KOPT-K1 (cell line): ENCODE data around the gene GMDS.

Experiments
- H3K27ac ChIP-seq: fragments of 200-600 bp; sonication (generic); 2 replicates; pipeline ENCODE4 v1.5.1; 2016; ENCODE audit warnings: antibody characterized with exemption, mild to moderate bottlenecking, low read depth, low read length; ENCODE audit not compliant: poor library complexity, severe bottlenecking
- H3K36me3 ChIP-seq: fragments of 200-600 bp; sonication (generic); 2 replicates; pipeline ENCODE4 v1.5.1; 2017; ENCODE audit warnings: antibody characterized with exemption, mild to moderate bottlenecking, low read length, moderate library complexity; ENCODE audit not compliant: insufficient read depth
- H3K9me3 ChIP-seq: fragments of 200-600 bp; sonication (generic); 2 replicates; pipeline ENCODE4 v1.5.1; 2017; ENCODE audit warnings: antibody characterized with exemption, low read length, mild to moderate bottlenecking; ENCODE audit not compliant: insufficient read depth, poor library complexity, severe bottlenecking

Gene GMDS

DNA sequence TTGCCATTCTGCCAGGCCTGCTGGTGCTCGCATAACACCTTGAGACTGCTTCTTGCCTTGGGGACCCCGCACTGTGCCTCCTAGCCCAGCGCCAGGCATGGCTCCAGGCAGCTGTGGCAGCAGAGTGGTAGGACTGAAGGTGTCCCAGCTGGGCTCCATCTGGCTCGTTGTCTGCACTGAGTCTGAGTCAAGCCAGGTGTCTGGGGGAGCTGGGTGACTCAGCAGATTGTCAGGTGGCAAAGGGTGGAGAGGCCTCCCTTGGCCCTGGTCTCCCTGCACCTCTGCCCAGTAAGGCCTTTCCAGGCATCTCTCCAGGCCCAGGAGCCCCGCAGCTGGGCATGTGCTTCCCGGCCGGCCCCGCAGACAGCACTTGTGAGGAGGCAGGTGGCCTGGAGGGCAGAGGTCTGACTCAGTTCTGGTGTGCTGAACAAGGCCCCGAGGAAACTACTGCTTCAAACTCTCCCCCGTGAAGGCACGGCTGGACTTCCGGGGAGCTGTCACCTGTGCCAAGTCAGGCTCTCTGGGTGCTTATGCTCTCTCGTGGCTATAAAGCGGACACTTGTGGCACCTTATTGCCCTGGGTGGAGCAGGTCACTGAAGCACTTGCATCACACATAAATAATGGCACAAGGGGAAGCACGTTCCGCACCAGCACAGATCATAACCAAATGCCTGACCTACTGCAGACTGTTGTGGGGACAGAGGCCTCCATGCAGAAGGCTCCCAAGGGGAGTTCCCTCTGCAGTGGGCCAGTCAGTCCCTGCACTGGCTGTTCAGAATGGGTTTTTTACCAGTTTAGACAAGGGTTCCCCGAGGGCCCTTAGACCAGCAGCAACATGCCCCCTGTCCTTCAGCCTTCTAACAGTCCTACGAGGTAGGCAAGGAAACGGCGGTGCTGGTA is 608.2 kb downstream of the GMDS start:
- Histone ChIP-seq H3K9me3 (no peaks in the 10 kb centered on the region), H3K36me3 (no peaks in the 10 kb centered on the region), H3K27ac (no peak overlapping the region)

DNA sequence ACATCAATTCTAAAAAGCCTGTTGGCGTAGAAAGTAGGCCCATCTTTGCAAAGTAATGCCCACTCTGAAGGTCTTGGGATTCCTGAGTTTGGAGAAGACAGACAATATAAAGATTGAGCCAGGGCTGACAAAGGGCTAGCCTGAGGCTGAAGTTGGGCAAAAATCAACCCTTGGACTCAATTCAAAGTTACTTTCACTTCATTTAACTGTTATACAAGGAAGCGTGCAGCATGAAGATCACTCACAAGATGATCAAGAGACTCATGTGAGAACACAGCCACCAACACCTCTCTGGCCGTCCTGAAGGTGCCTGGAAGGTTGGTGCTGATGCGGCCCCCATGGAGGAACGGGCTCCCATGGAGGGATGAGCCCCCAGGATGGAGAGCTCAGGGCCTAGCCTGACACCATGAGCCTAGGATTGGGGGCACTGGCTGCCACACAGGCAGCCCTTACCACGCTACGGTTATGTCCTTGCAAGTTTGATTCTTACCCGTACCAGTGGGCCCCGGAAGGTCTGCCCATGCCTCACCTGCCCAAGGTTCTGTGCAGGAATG is 609.1 kb downstream of the GMDS start:
- Histone ChIP-seq H3K36me3 (no peaks in the 10 kb centered on the region), H3K9me3 (no peaks in the 10 kb centered on the region), H3K27ac (no peak overlapping the region)

DNA sequence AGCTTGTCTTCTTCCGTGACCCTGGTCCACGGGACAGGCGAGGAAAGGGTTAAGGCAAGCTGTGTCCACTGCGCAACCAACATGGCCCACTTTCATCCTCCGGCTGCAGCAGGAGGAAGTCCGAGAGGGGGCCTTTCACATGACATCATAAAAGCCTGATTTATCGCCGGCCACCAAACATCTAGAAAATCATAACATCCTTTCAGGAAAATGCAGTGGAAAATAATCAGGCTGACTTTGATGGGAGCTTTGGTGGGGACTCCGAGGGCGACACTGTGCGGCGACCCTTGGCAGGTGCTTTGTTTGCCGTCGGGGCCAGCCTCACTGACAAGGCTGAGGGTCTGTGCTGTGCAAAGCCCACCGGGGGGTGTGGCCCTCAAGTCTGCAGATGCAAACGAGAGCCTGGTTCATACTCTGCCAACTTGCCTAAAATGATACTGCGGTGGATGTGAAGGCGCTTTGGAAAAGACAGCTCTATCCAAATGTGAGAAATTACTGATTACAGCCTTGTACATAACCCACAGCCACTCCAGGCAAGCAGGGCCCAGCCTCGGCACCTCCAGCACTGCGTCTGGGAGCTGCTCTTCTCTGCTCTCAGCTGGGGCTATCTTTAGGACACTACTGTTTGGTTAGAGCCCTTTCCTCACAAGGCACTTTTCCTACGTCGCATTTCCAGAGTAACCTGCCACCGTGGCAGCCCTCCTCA is 609.9 kb downstream of the GMDS start:
- no peaks in the 10 kb centered on the region for H3K36me3 ChIP-seq
- no peak overlapping the region for H3K27ac ChIP-seq

DNA sequence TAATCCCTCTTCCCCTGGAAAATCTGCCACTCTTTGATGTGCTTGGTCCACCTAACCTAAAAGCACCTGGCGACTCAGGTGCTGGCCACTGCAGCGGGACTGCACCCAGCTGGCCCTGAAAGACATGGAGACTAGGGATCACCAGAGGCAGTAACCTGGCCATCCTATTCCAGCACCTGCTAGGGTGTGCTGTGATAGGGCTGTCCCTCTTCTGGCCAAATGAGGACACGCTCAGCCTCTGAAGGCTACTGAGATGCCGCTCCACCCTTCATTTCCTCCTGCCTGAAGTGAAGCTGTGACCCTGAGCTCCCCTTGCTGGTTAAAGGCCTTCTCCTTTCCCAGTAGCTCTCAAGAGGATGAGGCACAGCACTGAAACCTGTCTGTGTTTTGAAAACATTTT is 611.3 kb downstream of the GMDS start:
- H3K27ac ChIP-seq = no peak overlapping the region
- H3K9me3 ChIP-seq = no peaks in the 10 kb centered on the region
- no peaks in the 10 kb centered on the region for H3K36me3 ChIP-seq

More for the DNA sequence above, 609.9 kb downstream of the GMDS start:
- no peaks in the 10 kb centered on the region for H3K9me3 ChIP-seq

DNA sequence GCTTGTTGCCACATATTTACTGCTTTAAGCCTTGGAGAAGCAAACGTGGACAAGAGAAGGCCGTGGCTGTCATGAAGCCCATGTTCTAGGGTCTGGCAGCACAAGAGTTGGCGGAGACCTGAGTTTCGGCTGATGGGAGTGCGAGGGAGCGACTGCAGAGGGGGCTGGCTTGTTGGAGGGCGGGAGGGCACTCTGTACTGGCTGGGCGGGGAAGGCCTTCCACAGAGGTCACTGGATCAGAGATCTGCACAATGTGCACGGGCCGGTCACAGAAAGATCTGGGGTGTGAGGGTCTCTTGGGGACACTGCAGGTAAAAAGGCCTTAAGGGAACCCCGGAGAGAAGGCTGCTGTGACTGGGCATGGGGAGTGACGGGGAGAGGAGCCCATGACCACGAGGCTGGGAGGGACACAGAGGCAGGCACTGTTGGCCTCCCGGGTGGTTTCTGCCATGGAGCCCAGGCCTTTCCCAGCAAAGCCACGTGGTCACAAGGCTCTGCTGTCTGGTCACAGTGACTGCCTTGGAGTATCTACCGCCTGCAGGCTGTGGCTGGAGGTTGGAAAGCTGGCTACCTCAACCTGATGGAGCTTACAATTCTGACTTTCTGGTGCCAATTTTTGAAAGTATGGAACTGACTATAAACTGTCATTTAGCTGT is 611.9 kb downstream of the GMDS start:
- Histone ChIP-seq H3K36me3 (no peaks in the 10 kb centered on the region), H3K27ac (no peak overlapping the region)

DNA sequence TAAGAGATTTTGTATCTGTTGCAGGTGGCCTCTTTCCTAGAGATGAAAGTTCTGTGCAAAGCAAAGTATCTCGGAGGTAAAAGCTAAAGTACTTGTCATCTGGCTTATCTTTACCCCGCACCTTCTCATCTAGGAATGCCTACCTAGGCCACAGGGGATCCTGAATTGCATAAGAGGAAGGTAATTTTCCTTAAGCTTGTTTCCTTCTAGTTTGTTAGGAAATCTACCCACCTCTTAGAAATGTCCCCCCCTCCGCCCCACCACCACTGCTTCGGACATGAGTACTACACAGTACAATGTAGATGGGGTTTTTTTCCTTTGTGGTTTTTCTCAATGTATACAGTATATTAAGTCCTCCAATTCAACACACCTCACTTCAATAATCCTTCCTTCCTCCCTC is 614.2 kb downstream of the GMDS start:
- no peaks in the 10 kb centered on the region for H3K36me3 ChIP-seq
- H3K27ac ChIP-seq = no peak overlapping the region
- no peaks in the 10 kb centered on the region for H3K9me3 ChIP-seq

More for the DNA sequence above, 611.9 kb downstream of the GMDS start:
- H3K9me3 ChIP-seq = no peaks in the 10 kb centered on the region

DNA sequence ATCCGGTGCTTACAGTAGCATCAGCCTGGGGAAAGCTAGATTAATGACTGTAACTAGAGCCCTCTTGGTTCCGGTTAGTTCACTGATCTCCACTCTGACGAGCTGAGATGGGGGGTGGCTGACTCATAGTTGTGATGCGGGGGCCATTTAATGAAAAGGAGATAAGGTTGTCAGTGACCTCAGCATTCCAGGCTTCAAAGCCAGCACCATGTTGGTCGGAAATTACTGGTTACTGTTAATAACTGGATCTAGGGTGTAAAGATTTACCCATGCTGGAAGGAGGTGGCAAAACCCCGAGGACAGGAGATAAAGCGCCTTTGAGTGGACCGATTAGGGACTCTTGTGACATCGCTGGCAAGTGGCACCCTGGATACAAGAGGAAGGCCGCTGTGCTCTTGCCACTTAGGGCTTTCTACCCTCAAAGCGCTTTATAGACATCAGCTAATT is 614.6 kb downstream of the GMDS start:
- Histone ChIP-seq H3K9me3 (no peaks in the 10 kb centered on the region), H3K27ac (no peak overlapping the region), H3K36me3 (no peaks in the 10 kb centered on the region)

DNA sequence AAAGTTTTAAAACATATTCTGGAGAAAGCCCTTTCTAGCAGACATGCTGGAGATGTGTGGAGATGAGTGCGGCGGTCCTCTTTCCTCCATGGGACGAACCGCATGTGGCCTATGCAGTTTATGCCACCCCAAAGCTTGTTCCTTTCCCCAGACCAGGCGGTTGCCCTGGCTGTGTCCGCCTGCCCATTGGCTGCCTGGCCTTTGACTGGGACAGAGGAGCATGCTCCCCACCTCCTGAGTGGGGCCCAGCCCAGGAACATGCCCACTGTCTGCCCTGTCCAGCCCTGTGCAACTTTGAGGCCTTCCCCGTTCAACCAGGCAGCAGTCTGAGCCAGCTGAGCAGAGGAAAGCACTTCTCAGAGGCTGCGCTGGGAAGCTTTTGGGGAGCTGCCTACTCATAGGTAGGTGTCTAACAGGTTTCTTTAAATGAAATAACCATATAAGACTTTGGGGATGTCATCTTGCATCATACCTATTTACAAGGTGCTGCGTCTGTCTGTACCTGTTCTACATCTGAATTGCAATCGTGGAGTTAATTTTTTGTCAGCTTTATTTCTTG is 615.1 kb downstream of the GMDS start:
- Histone ChIP-seq H3K27ac (no peak overlapping the region), H3K36me3 (no peaks in the 10 kb centered on the region)

DNA sequence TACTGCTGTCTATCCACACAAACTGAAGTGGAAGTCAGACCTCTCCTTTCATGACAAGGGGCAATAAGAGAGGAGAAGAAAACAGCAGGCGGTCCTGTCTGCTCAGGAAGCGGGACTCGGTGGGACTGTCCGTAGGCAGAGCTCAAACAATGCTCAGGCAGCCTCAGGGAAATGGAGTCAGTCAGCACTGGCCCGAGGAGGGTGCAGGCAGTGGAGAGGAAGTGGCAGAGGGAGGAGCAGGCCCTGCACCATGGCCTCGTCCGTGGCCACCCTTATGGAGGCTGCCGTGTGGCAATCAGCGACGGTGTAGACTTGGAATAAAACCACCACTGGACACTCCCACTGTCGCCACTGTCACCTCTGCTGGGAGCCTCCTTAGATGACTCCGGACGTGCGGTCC is 616.1 kb downstream of the GMDS start:
- H3K36me3 ChIP-seq = no peaks in the 10 kb centered on the region
- no peak overlapping the region for H3K27ac ChIP-seq
- no peaks in the 10 kb centered on the region for H3K9me3 ChIP-seq

More for the DNA sequence above, 615.1 kb downstream of the GMDS start:
- H3K9me3 ChIP-seq = no peaks in the 10 kb centered on the region

DNA sequence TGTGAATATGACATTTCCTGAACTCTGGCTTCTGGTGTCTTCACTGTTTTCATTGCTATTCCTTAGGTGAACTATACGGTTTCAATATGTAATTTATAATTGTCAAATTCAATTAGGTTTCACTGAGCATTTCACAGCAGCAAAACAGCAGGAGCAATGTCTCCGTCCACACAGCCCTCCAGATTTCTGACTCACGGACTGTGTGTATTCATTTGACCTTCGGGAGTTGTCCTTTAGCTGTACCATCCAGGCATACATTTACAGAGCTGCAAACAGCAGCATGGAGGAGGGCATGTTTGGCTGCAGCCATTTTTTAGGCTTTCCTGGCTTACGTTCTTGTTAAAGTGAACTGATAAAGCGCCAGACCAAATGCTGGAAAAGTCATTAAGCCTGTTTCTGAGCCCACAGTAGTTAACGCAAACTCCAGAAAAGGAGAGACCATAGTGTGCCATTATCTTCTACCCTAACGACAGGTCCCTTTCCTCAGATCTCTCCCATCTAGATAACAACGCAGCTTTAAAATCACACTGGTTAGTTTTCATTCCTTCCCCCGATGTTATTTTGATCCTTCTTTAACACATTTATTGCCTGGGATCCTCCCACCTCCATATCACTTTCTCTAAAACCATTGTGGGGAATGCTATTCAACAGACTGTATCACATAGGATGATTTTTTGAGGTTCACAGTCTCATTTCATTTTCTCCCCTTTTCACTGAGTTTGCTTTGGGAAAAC is 617.4 kb downstream of the GMDS start:
- no peaks in the 10 kb centered on the region for H3K36me3 ChIP-seq
- H3K9me3 ChIP-seq = no peaks in the 10 kb centered on the region
- no peak overlapping the region for H3K27ac ChIP-seq

DNA sequence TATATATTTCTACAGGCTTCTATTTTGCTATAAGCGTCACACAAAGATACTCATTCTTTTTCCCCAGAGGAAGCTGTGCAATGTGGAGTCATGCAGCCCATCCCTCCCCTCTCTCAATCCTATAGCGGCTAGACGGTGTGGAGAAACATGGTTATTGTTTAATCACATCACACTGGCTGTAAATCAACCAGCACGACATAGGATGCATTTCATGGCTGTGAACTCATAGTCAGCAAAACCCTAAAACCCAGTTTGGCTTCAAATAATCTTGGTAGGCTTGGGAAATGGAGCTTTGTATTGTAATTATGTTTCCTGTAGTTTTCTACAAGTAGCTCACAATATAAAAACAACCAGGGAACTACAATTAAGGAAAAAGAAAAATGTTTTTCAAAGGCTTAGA is 618.9 kb downstream of the GMDS start:
- no peaks in the 10 kb centered on the region for H3K36me3 ChIP-seq
- no peaks in the 10 kb centered on the region for H3K9me3 ChIP-seq
- H3K27ac ChIP-seq = no peak overlapping the region

DNA sequence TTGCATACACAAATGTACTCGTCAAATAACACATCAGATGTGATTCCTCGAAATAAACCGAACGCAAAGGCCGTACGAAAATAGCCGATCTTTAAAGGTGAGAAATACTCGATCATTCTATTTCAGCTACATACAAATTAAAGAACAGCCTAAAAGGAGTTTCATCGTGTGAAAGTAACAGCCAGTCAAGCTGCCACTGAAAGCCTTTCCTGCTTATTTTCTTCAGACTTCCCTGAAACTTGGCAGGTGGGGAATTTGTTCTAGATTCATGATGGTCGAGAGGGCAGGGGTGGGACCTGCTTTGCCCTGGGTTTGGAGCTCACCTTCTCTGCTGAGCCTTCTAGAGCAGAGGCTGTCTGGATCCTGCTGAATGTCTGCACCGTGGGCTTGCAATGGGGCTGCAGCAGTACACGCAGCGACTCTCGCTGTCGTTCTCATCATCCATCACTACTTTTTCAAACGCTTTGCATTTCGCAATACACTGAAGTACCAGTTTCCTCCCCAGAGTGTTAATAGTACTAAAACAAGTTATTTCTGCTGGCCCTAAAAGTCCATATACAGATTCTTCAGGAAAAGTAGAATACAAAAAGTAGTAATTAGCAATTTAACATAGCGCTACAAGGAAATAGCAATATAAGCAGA is 619.5 kb downstream of the GMDS start:
- H3K9me3 ChIP-seq = no peaks in the 10 kb centered on the region
- H3K27ac ChIP-seq = no peak overlapping the region
- no peaks in the 10 kb centered on the region for H3K36me3 ChIP-seq

DNA sequence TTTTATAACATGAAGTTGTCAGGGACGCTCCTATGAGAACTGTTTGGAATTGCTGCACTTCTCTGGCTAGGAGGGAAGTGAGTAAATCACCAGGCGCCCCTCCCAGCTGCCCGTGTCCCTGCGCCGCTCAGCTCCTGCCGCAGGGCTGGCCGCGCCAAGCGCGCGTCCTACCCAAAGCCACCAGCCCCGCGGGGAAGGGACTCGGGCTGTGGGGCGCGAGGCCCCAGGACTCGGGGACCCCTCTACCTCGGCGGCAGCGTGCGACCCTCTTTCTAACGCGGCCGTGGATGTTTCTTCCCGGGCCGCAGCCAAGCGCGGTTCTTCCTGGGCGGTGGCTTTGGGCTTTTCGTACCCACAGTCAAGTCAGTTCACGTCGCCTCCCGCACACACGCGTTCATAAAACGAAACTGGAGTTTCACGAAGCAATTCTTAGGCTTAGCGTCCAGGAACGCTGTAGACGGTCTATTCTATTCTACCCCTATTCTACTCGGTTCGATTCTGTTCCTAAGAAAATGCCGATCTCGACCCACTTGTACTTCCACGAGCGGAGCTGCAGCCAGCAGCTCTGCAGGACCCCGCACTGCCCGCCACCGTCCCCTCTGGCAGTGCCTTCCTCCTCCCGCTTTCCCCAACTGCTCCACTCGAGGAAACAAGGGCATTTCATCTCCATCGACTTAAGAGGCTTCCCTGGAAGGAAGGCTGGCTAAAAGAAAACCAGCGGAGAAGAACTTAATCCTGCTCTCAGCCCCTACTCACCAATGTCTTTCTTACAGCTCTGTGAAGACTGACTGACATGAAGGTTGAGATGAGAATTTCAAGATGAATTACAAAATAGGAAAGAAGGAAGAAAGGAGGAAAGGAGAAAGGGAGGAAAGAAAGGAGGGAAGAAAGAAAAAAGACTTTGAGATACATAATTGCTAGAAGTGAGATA is 620.3 kb downstream of the GMDS start:
- H3K36me3 ChIP-seq = no peaks in the 10 kb centered on the region
- H3K27ac ChIP-seq = no peak overlapping the region
- H3K9me3 ChIP-seq = no peaks in the 10 kb centered on the region
